NT2/D1 (cell line): ENCODE results near the gene ECHS1.
"Not testable (repeated sequence)": the region's sequence is repeated elsewhere in the genome, so short reads cannot be mapped to it uniquely, and the experiment has no call there.

ENCODE experiments used
- DNase-seq: peaks from one replicate; pipeline ENCODE4 v3.0.0-alpha.2; 2011; ENCODE audit warnings: low read depth, low spot score
- H3K27me3 ChIP-seq: 2 replicates; pipeline ENCODE4 v1.6.0; 2011; ENCODE audit warnings: mild to moderate bottlenecking; ENCODE audit not compliant: insufficient read length, insufficient read depth
- H3K36me3 ChIP-seq: 2 replicates; pipeline ENCODE4 v1.6.1; 2011; ENCODE audit warnings: mild to moderate bottlenecking, low read length, mixed read lengths; ENCODE audit not compliant: insufficient read depth, insufficient read length
- H3K4me1 ChIP-seq: 2 replicates; pipeline ENCODE4 v1.5.1; 2011; ENCODE audit not compliant: insufficient read depth, insufficient read length
- H3K4me3 ChIP-seq: 2 replicates; pipeline ENCODE4 v1.5.1; 2011; ENCODE audit warnings: low read depth; ENCODE audit not compliant: insufficient read length
- H3K9ac ChIP-seq: 2 replicates; pipeline ENCODE4 v1.6.0; 2011; ENCODE audit warnings: low read depth; ENCODE audit not compliant: insufficient read length
- H3K9me3 ChIP-seq: 2 replicates; pipeline ENCODE4 v1.5.1; 2011; ENCODE audit warnings: mild to moderate bottlenecking, low read length; ENCODE audit not compliant: insufficient read depth
- SUZ12 ChIP-seq: IDR thresholded peaks from 2 replicates; pipeline ENCODE4 v1.6.1; 2011; ENCODE audit not compliant: insufficient read length, insufficient read depth; ENCODE audit errors: extremely low read depth
- YY1 ChIP-seq: IDR thresholded peaks from 2 replicates; pipeline ENCODE4 v1.6.1; 2011; ENCODE audit not compliant: insufficient read length, insufficient read depth
- ZNF274 ChIP-seq: IDR thresholded peaks from 2 replicates; pipeline ENCODE4 v1.6.1; 2011; ENCODE audit warnings: mild to moderate bottlenecking, low read depth, low read length

The ECHS1 gene

DNA sequence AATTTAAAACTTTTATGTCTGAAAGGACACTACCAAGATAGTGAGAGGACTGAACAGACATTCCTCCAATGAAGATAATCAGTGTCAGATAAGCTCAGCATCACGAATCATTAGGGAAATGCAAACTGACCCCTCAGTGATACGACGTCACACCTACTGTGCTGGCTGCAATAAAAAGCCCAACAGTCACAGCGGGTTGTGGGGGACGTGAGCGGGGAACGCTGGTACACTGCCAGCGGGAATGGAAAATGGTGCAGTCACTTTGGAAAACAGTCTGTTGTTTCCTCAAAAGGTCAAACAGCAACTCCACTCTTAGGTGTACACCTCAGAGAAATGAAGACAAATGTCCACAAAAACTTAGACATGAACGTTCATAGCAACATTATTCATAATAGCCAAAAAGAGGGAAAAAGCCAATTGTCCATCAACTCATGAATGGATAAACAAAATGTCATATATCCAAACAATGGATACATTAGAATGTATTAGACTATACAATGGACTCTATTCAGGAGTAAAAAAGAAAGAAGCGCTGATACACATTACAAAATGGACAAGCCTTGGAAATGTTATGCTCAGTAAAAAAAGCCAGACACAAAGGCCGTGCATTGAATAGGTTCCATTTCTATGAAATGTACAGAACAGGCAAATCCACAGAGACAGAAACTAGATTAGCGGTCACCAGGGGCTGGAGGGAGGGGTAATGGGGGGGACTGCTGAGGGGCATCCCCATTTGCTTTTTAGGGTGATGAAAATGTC, 2.4 kb upstream of the ECHS1 start:
- H3K27me3 ChIP-seq = peaks cover 60% of the 10 kb centered on the region

GRCh38 chr10:133372507-133372906, 647 bp downstream of the ECHS1 start:
- Histone ChIP-seq H3K4me3 (no peak overlapping the region), H3K36me3 (peaks cover 34% of the 10 kb centered on the region), H3K9me3 (no peaks in the 10 kb centered on the region), H3K27me3 (peaks cover 34% of the 10 kb centered on the region), H3K4me1 (no peaks in the 10 kb centered on the region), H3K9ac (no peak overlapping the region)
- no peak for DNase-seq
- TF ChIP-seq ZNF274 = no peak
- no peak for TF ChIP-seq SUZ12
- no peak for TF ChIP-seq YY1

More for the DNA sequence above, 2.4 kb upstream of the ECHS1 start:
- Histone ChIP-seq H3K36me3 (peaks cover 10% of the 10 kb centered on the region), H3K4me3 (no peak overlapping the region), H3K4me1 (peaks cover 6% of the 10 kb centered on the region), H3K9me3 (no peaks in the 10 kb centered on the region), H3K9ac (no peak overlapping the region)
- TF ChIP-seq SUZ12 (no peak), ZNF274 (no peak), YY1 (no peak)
- DNase-seq = no peak

DNA sequence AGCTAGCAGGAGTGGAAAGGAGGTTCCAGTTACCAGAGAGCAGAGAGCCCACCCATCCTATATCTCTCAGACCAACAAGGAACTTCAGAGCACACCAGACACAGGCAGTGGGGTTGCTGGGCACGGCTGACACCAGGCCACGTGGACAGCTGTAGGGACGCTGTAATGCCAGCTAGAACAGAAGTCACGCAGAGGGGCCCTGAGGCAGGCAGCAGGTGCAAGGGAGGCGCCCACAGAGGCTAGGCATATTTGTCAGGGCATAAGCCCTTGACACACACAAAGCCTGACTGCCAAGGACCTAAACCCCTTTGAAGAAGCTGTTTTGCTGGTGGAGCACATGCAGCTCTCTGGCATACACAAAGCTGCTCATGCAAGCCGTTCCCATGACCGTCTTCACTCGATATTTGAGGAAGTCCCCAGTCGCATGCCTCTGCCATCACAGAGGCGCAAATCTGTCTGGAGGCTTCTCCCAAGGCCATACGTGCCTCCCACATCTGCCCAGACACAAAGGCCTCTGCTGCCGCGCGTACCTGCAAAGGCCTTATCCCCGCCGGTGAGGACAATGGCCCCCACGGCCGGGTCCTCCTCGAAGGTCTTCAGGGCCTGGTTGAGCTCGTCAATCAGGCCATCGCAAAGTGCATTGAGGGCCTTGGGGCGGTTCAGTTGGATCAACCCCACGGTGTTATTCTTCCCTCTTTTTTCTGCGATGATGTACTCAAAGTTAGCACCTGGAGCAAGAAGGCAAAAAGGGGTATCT, 2.9 kb downstream of the ECHS1 start:
- H3K9ac ChIP-seq = no peak overlapping the region
- no peak for TF ChIP-seq ZNF274
- DNase-seq = no peak
- peaks cover 14% of the 10 kb centered on the region for H3K27me3 ChIP-seq
- H3K9me3 ChIP-seq = no peaks in the 10 kb centered on the region
- H3K4me1 ChIP-seq = no peaks in the 10 kb centered on the region
- H3K4me3 ChIP-seq = no peak overlapping the region
- peaks cover 52% of the 10 kb centered on the region for H3K36me3 ChIP-seq

- no peak overlapping the region for H3K9ac ChIP-seq
- peaks cover 64% of the 10 kb centered on the region for H3K36me3 ChIP-seq
- H3K4me1 ChIP-seq = no peaks in the 10 kb centered on the region
- H3K9me3 ChIP-seq = no peaks in the 10 kb centered on the region
- no peaks in the 10 kb centered on the region for H3K27me3 ChIP-seq
- no peak for DNase-seq
- H3K4me3 ChIP-seq = no peak overlapping the region
- no peak for TF ChIP-seq YY1
Measured at GRCh38 chr10:133368153-133368552, 5.0 kb downstream of the ECHS1 start.

- H3K4me1 ChIP-seq, H3K9me3 ChIP-seq, H3K4me3 ChIP-seq, DNase-seq, H3K27me3 ChIP-seq, H3K9ac ChIP-seq: not testable (repeated sequence)
- H3K36me3 ChIP-seq = peaks cover 71% of the 10 kb centered on the region
Measured at GRCh38 chr10:133367461-133367860, 5.7 kb downstream of the ECHS1 start.

- Histone ChIP-seq H3K9me3 (no peaks in the 10 kb centered on the region), H3K4me3 (no peak overlapping the region), H3K27me3 (no peaks in the 10 kb centered on the region), H3K36me3 (peaks cover 77% of the 10 kb centered on the region), H3K4me1 (no peaks in the 10 kb centered on the region), H3K9ac (no peak overlapping the region)
- no peak for DNase-seq
- no peak for TF ChIP-seq YY1
- no peak for TF ChIP-seq SUZ12
- TF ChIP-seq ZNF274 = no peak
Measured at GRCh38 chr10:133366751-133367150, 6.4 kb downstream of the ECHS1 start.

DNA sequence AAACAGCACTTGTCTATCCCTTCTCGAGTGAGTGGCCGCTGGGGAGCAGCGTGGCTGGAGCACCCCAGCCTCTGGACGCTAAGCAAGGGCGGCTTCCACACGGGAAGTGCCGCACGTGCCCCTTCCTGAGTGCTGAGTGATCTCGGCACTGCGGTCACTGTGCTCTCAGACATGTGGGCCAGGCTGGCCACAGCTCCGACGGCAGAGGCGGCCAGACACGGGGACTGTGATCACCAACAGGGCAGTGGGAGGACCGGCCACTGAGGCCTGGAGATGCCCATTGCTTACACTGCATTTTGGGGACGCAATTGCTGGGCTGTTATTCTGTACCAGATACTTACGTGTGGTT, 7.0 kb downstream of the ECHS1 start:
- no peak overlapping the region for H3K9ac ChIP-seq

More for the DNA sequence above, 7.0 kb downstream of the ECHS1 start:
- DNase-seq = no peak
- no peak for TF ChIP-seq SUZ12
- TF ChIP-seq ZNF274 = no peak
- no peak for TF ChIP-seq YY1
- Histone ChIP-seq H3K9me3 (no peaks in the 10 kb centered on the region), H3K4me1 (no peaks in the 10 kb centered on the region), H3K27me3 (no peaks in the 10 kb centered on the region), H3K36me3 (peaks cover 76% of the 10 kb centered on the region), H3K4me3 (no peak overlapping the region)
